HG02642 (cell line): ENCODE data around the gene SLC23A2.

Experiments
- ATAC-seq: cut with Tn5 transposase; IDR thresholded peaks from one replicate; pipeline ENCODE4 v1.9.1; 2021; ENCODE audit warnings: mild to moderate bottlenecking; ENCODE audit not compliant: unreplicated experiment, poor library complexity

Gene SLC23A2

DNA sequence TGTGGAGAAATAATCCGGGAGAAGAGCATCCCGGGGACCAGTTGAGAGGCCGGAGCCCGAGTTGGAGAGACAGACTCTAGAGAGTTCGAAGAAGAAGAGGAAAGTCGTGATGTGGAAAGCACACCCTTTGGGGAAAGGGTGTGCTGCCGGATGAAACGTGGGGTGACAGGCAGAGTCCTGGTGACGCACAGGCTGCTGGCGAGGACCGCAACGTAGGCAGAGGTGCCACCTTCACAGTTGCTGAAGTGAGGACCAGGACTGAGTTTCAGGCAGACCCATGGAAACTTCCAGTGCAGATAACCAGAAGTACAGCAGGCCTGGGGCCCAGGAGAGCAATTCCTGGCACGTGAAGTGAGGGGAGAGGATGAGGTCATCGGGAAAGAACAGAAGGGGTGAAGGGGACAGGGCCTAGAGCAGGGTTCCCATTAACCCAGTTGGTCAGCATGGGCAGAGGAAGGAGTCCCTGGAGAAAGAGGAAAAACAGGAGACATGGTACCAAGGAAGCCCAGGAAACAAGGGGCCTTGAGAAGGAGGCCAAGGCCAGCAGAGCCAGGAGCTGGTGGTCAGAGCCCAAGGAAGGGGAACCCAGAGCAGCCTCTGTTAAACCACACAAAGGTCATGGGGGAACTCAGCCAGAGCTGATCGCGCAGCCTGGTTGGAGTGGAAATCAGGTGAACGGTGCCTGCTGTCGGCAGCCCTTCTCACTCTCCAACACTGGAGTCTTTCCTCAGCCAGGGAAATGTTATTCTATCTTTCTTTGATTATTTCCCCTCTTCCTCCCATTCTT, 195.5 kb downstream of the SLC23A2 start:
- no peak for ATAC-seq

DNA sequence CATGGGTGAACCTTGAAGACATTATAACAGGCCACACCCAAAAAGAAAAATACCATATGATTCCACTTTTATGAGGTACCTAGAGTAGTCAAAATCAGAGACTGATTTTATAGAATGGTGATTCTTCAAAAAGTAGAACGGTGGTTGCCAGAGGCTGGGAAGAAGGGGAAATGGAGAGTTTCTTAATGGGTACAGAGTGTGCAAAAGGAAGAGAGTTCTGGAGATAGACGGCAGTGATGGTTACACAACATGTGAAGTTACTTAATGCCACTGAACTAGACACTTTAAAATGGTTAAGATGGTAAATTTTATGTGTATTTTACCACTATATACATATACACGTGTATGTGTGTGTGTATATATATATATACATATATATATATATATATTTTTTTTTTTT, 198.8 kb downstream of the SLC23A2 start:
- ATAC-seq = no peak
